ENCODE results near the gene HOXD4. TPM values are rescaled to one million over a fixed set of nuclear protein-coding genes. Genes with fewer than 3 reads are reported as not detected.

HOXD4 gene
- total RNA-seq, 1 experiment from 2014 or later = 0.61 TPM

DNA sequence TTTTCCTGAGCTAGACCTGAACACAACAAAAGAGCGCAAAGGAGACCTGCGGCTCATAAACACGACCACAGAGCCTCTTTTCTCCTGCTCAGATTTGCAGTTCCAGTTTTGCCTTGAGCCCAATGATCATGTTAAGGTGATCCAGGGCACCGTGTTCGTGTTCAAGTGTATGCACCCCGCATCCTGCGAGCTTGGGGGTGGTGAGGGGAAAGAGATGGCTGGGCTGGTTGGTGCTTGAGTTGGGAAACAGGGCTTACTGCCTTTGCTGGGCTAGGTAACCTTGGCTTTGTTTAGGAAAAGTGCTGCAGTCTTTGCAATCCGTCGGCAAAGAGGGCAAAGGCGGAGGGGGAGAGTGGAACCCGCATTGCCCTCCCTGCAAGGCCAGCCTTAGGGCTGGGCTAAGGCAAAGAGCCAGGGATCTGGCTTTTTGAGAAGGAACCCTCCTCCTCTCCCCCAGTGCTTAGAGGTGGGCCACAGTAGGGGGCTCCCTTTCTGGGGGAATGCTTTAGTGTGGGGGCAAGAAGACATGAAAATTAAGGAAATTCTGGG lies 33.5 kb upstream of the HOXD4 start:
- H3K4me1 ChIP-seq (ENCODE audit: control insufficient read depth in 1 of 2, insufficient read depth in 2 of 2, low read length in 2 of 2) = peaks cover 0 to 5% of the 10 kb centered on the region in 2 experiments; a peak in 1 of 4 replicates
- H3K9me2 ChIP-seq (ENCODE audit: insufficient read depth) = no peaks in the 10 kb centered on the region
- no peak overlapping the region for H2AFZ ChIP-seq (ENCODE audit: low read depth, low read length, poor library complexity, severe bottlenecking)
- no peak overlapping the region for H3K4me2 ChIP-seq (ENCODE audit: low read length)
- H4K20me1 ChIP-seq (ENCODE audit: insufficient read depth) = no peaks in the 10 kb centered on the region
- RAD21 ChIA-PET (ENCODE audit: low non-redundant PET in 1 of 2, low total read pairs in 2 of 2, uncharacterized antibody in 2 of 2, unreplicated experiment in 2 of 2) = no interaction called here
- POLR2A ChIA-PET = no interaction called here
- no peaks in the 10 kb centered on the region for H3K9me3 ChIP-seq (ENCODE audit: control insufficient read depth in 1 of 2, insufficient read depth in 1 of 2, low read depth in 1 of 2, low read length in 2 of 2)
- TF ChIP-seq EGR1 (IDR thresholded peaks at IDR 0.05; ENCODE audit: low read depth) (no peak), YY1 (IDR thresholded peaks at IDR 0.05; ENCODE audit: extremely low read depth, insufficient replicate concordance, low read depth, low read length) (no peak), EZH2phosphoT487 (IDR thresholded peaks at IDR 0.05; ENCODE audit: borderline replicate concordance) (no peak), JUND (IDR thresholded peaks at IDR 0.05) (no peak), EZH2 (IDR thresholded peaks at IDR 0.05) (no peak), REST (IDR thresholded peaks at IDR 0.05; ENCODE audit: low read depth) (no peak), ZBTB33 (IDR thresholded peaks at IDR 0.05; ENCODE audit: extremely low read depth, insufficient replicate concordance, low read length) (no peak), ELF1 (IDR thresholded peaks at IDR 0.05; ENCODE audit: borderline replicate concordance, low read depth) (no peak), POLR2A (IDR thresholded peaks at IDR 0.05; ENCODE audit: borderline replicate concordance, extremely low read depth, insufficient read depth, insufficient read length) (no peak), SIN3A (IDR thresholded peaks at IDR 0.05; ENCODE audit: low read depth) (no peak), CEBPB (IDR thresholded peaks at IDR 0.05; ENCODE audit: low read depth) (no peak), TCF7L2 (IDR thresholded peaks at IDR 0.05; ENCODE audit: borderline replicate concordance, extremely low read depth, insufficient read depth, insufficient read length) (no peak), RAD21 (IDR thresholded peaks at IDR 0.05; ENCODE audit: low read depth) (no peak), ZFX (IDR thresholded peaks at IDR 0.05) (no peak), ZNF274 (IDR thresholded peaks at IDR 0.05; ENCODE audit: low read depth, low read length) (no peak), SP1 (IDR thresholded peaks at IDR 0.05; ENCODE audit: low read depth) (no peak)
- TF ChIP-seq, protein P1, sequence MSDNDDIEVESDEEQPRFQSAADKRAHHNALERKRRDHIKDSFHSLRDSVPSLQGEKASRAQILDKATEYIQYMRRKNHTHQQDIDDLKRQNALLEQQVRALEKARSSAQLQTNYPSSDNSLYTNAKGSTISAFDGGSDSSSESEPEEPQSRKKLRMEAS (IDR thresholded peaks at IDR 0.05) = no peak
- TF ChIP-seq, protein P2, sequence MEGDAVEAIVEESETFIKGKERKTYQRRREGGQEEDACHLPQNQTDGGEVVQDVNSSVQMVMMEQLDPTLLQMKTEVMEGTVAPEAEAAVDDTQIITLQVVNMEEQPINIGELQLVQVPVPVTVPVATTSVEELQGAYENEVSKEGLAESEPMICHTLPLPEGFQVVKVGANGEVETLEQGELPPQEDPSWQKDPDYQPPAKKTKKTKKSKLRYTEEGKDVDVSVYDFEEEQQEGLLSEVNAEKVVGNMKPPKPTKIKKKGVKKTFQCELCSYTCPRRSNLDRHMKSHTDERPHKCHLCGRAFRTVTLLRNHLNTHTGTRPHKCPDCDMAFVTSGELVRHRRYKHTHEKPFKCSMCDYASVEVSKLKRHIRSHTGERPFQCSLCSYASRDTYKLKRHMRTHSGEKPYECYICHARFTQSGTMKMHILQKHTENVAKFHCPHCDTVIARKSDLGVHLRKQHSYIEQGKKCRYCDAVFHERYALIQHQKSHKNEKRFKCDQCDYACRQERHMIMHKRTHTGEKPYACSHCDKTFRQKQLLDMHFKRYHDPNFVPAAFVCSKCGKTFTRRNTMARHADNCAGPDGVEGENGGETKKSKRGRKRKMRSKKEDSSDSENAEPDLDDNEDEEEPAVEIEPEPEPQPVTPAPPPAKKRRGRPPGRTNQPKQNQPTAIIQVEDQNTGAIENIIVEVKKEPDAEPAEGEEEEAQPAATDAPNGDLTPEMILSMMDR (IDR thresholded peaks at IDR 0.05 in 2 of 3, conservative IDR thresholded peaks at IDR 0.05 in 1 of 3; ENCODE audit: borderline replicate concordance in 1 of 3, insufficient read depth in 1 of 3, low read depth in 2 of 3, low read length in 2 of 3) = no peak
- TF ChIP-seq, protein P3, sequence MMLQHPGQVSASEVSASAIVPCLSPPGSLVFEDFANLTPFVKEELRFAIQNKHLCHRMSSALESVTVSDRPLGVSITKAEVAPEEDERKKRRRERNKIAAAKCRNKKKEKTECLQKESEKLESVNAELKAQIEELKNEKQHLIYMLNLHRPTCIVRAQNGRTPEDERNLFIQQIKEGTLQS (IDR thresholded peaks at IDR 0.05) = no peak
- no TSS peak for BruUV-seq (replicated peaks)
- intact Hi-C loops (cut with micrococcal nuclease) = no loop called here
- DNase-seq (ENCODE audit: low read depth, low spot score) (no peak), ATAC-seq (no peak)
- no peaks in the 10 kb centered on the region for H3K27me3 ChIP-seq (ENCODE audit: insufficient read depth, low read length)
- H3K27ac ChIP-seq (ENCODE audit: low read depth, low read length) = no peak overlapping the region
- no peak overlapping the region for H3K4me3 ChIP-seq (replicated peaks in 1 of 2; ENCODE audit: low read depth in 1 of 2, low read length in 2 of 2)
- no peaks in the 10 kb centered on the region for H3K79me2 ChIP-seq (ENCODE audit: insufficient read depth, low read length)
- no peak overlapping the region for H3K9ac ChIP-seq (ENCODE audit: low read length)
- CTCF ChIA-PET = no interaction called here
- H3K36me3 ChIP-seq (ENCODE audit: control insufficient read depth in 1 of 2, insufficient read depth in 2 of 2, low read length in 2 of 2) = no peaks in the 10 kb centered on the region
